Measurements from ENCODE around the gene NR3C2. TPM values are rescaled to one million over a fixed set of nuclear protein-coding genes. Genes with fewer than 3 reads are reported as not detected.

Gene NR3C2
- total RNA-seq, 5 donors from 2014 or later (not counting 1 experiment from before 2014, with no cell fraction given), result 33.5 to 60.4 (median 34.5) TPM

GRCh38 chr4:148391056-148391455 is 51.2 kb downstream of the NR3C2 start:
- peaks cover 9% of the 10 kb centered on the region for H3K36me3 Mint-ChIP-seq
- H3K4me3 Mint-ChIP-seq, result no peak overlapping the region
- H3K4me3 ChIP-seq (ENCODE audit: control insufficient read depth in 1 of 2, extremely low read depth in 1 of 2, low read length in 1 of 2), result no peak overlapping the region
- H3K4me1 Mint-ChIP-seq, result peaks cover 51 to 58% (median 52%) of the 10 kb centered on the region in 3 donors
- ChIA-PET CTCF (interaction anchor here (0.7 to 1.4 kb wide), 2 partner anchors 13 to 15 kb away, joined by 3 to 4 read pairs; no protein-coding TSS in a partner anchor), POLR2A (no interaction called here)
- H3K36me3 ChIP-seq (ENCODE audit: control insufficient read depth in 2 of 2, extremely low read depth in 1 of 2, insufficient read depth in 1 of 2, low read length in 1 of 2), result no peaks in the 10 kb centered on the region
- no peaks in the 10 kb centered on the region for H3K9me3 ChIP-seq
- no peaks in the 10 kb centered on the region for H3K9me3 Mint-ChIP-seq
- no peaks in the 10 kb centered on the region for H3K27me3 ChIP-seq (replicated peaks in 1 of 2; ENCODE audit: control insufficient read depth in 2 of 2, extremely low read depth in 1 of 2, insufficient read depth in 2 of 2, low read length in 1 of 2)
- no peaks in the 10 kb centered on the region for H3K4me1 ChIP-seq (ENCODE audit: control insufficient read depth in 1 of 2, extremely low read depth in 1 of 2, insufficient read depth in 2 of 2, low read length in 2 of 2)
- H3K27ac ChIP-seq (ENCODE audit: low read length), result no peak overlapping the region
- WGBS (ENCODE audit: insufficient coverage), result no CpG with 5 or more reads among the region's 1 CpG
- no peaks in the 10 kb centered on the region for H3K27me3 Mint-ChIP-seq
- H3K27ac Mint-ChIP-seq, result no peak overlapping the region
- DNase-seq (no peak), ATAC-seq (replicated peaks in 1 of 4) (no peak)

- no peaks in the 10 kb centered on the region for H3K27me3 ChIP-seq (replicated peaks in 1 of 2; ENCODE audit: control insufficient read depth in 2 of 2, extremely low read depth in 1 of 2, insufficient read depth in 2 of 2, low read length in 1 of 2)
- H3K27ac ChIP-seq (ENCODE audit: low read length), result no peak overlapping the region
- H3K9me3 Mint-ChIP-seq, result no peaks in the 10 kb centered on the region
- H3K27me3 Mint-ChIP-seq, result no peaks in the 10 kb centered on the region
- H3K9me3 ChIP-seq, result no peaks in the 10 kb centered on the region
- POLR2A ChIA-PET, result no interaction called here
- H3K4me1 Mint-ChIP-seq, result peaks cover 53 to 58% (median 55%) of the 10 kb centered on the region in 3 donors
- peaks cover 1% of the 10 kb centered on the region for H3K36me3 Mint-ChIP-seq
- DNase-seq (no peak), ATAC-seq (replicated peaks in 1 of 4) (no peak)
- H3K27ac Mint-ChIP-seq, result no peak overlapping the region
- 100% methylated on average over 1 of the region's 3 CpGs for WGBS (ENCODE audit: insufficient coverage)
- CTCF ChIA-PET, result interaction anchor here in 1 of 2 donors (1.4 kb wide), 1 partner anchor 14 kb away, joined by 3 read pairs; no protein-coding TSS in a partner anchor
- no peak overlapping the region for H3K4me3 ChIP-seq (ENCODE audit: control insufficient read depth in 1 of 2, extremely low read depth in 1 of 2, low read length in 1 of 2)
- no peak overlapping the region for H3K4me3 Mint-ChIP-seq
- no peaks in the 10 kb centered on the region for H3K4me1 ChIP-seq (ENCODE audit: control insufficient read depth in 1 of 2, extremely low read depth in 1 of 2, insufficient read depth in 2 of 2, low read length in 2 of 2)
- H3K36me3 ChIP-seq (ENCODE audit: control insufficient read depth in 2 of 2, extremely low read depth in 1 of 2, insufficient read depth in 1 of 2, low read length in 1 of 2), result no peaks in the 10 kb centered on the region
Measured at GRCh38 chr4:148390311-148390710, 51.9 kb downstream of the NR3C2 start.

- Histone ChIP-seq H3K36me3 (ENCODE audit: control insufficient read depth in 2 of 2, extremely low read depth in 1 of 2, insufficient read depth in 1 of 2, low read length in 1 of 2) (no peaks in the 10 kb centered on the region), H3K4me3 (ENCODE audit: control insufficient read depth in 1 of 2, extremely low read depth in 1 of 2, low read length in 1 of 2) (no peak overlapping the region), H3K27ac (ENCODE audit: low read length) (no peak overlapping the region), H3K9me3 (no peaks in the 10 kb centered on the region), H3K27me3 (replicated peaks in 1 of 2; ENCODE audit: control insufficient read depth in 2 of 2, extremely low read depth in 1 of 2, insufficient read depth in 2 of 2, low read length in 1 of 2) (no peaks in the 10 kb centered on the region), H3K4me1 (ENCODE audit: control insufficient read depth in 1 of 2, extremely low read depth in 1 of 2, insufficient read depth in 2 of 2, low read length in 2 of 2) (peaks cover 0 to 4% of the 10 kb centered on the region in 2 experiments)
- no peak for DNase-seq
- POLR2A ChIA-PET, result interaction anchor here in 1 of 2 donors (0.5 kb wide), 1 partner anchor 63 kb away, joined by 5 read pairs; no protein-coding TSS in a partner anchor
- Mint-ChIP-seq H3K27ac (peak overlapping the region; percentile 7 to 13), H3K4me1 (peaks cover 38 to 44% (median 38%) of the 10 kb centered on the region in 3 donors), H3K36me3 (peaks cover 10% of the 10 kb centered on the region), H3K4me3 (no peak overlapping the region), H3K27me3 (no peaks in the 10 kb centered on the region), H3K9me3 (no peaks in the 10 kb centered on the region)
- CTCF ChIA-PET, result no interaction called here
- no peak for ATAC-seq (replicated peaks in 1 of 4)
- no CpG with 5 or more reads among the region's 4 CpGs for WGBS (ENCODE audit: insufficient coverage)
Measured at GRCh38 chr4:148380291-148380690, 61.9 kb downstream of the NR3C2 start.

GRCh38 chr4:148376151-148376550 is 66.1 kb downstream of the NR3C2 start:
- Histone ChIP-seq H3K4me3 (ENCODE audit: control insufficient read depth in 1 of 2, extremely low read depth in 1 of 2, low read length in 1 of 2) (peak overlapping the region in 1 of 2 donors; percentile 20), H3K9me3 (no peaks in the 10 kb centered on the region), H3K36me3 (ENCODE audit: control insufficient read depth in 2 of 2, extremely low read depth in 1 of 2, insufficient read depth in 1 of 2, low read length in 1 of 2) (no peaks in the 10 kb centered on the region), H3K27ac (ENCODE audit: low read length) (peak overlapping the region; percentile 58), H3K4me1 (ENCODE audit: control insufficient read depth in 1 of 2, extremely low read depth in 1 of 2, insufficient read depth in 2 of 2, low read length in 2 of 2) (peaks cover 0 to 7% of the 10 kb centered on the region in 2 experiments), H3K27me3 (replicated peaks in 1 of 2; ENCODE audit: control insufficient read depth in 2 of 2, extremely low read depth in 1 of 2, insufficient read depth in 2 of 2, low read length in 1 of 2) (no peaks in the 10 kb centered on the region)
- H3K27ac Mint-ChIP-seq, result peak overlapping the region; percentile 87 to 89
- peaks cover 6% of the 10 kb centered on the region for H3K36me3 Mint-ChIP-seq
- DNase-seq (peak; percentile 12 to 82 (median 55)), ATAC-seq (replicated peaks in 1 of 4) (peak; percentile 78 to 96 (median 93))
- ChIA-PET CTCF (interaction anchor here (0.6 to 1.6 kb wide), 8 partner anchors 15 to 316 kb away, joined by 3 to 10 read pairs (median 3); partner anchors contain the start of gene NR3C2 (in 1 of the 2)), POLR2A (interaction anchor here (0.6 to 2.2 kb wide), 7 partner anchors 9 to 1934 kb away, joined by 3 to 10 read pairs (median 4); partner anchors contain the start of gene NR3C2 (in 1 of the 2))
- H3K27me3 Mint-ChIP-seq, result no peaks in the 10 kb centered on the region
- peaks cover 38 to 48% (median 42%) of the 10 kb centered on the region in 3 donors for H3K4me1 Mint-ChIP-seq
- H3K9me3 Mint-ChIP-seq, result no peaks in the 10 kb centered on the region
- 14% methylated on average over 1 of the region's 3 CpGs for WGBS (ENCODE audit: insufficient coverage)
- peak overlapping the region; percentile 63 to 80 (median 66) for H3K4me3 Mint-ChIP-seq

GRCh38 chr4:148375584-148375983 is 66.6 kb downstream of the NR3C2 start:
- H3K9me3 Mint-ChIP-seq, result no peaks in the 10 kb centered on the region
- H3K27me3 ChIP-seq (replicated peaks in 1 of 2; ENCODE audit: control insufficient read depth in 2 of 2, extremely low read depth in 1 of 2, insufficient read depth in 2 of 2, low read length in 1 of 2), result no peaks in the 10 kb centered on the region
- ChIA-PET POLR2A (interaction anchor here (0.7 to 2.2 kb wide), 5 partner anchors 8 to 235 kb away, joined by 3 to 7 read pairs (median 4); partner anchors contain the start of gene NR3C2 (in 1 of the 2)), CTCF (interaction anchor here in 1 of 2 donors (0.6 to 1.6 kb wide), 7 partner anchors 15 to 316 kb away, joined by 3 to 10 read pairs (median 3); partner anchors contain the start of gene NR3C2)
- peak overlapping the region in 1 of 2 donors; percentile 20 for H3K4me3 ChIP-seq (ENCODE audit: control insufficient read depth in 1 of 2, extremely low read depth in 1 of 2, low read length in 1 of 2)
- ATAC-seq (replicated peaks in 1 of 4), result peak in 1 of 4 experiments; percentile 6
- DNase-seq, result peak in 1 of 35 experiments; percentile 8
- H3K36me3 Mint-ChIP-seq, result peaks cover 6% of the 10 kb centered on the region
- peaks cover 38 to 51% (median 44%) of the 10 kb centered on the region in 3 donors for H3K4me1 Mint-ChIP-seq
- H3K36me3 ChIP-seq (ENCODE audit: control insufficient read depth in 2 of 2, extremely low read depth in 1 of 2, insufficient read depth in 1 of 2, low read length in 1 of 2), result no peaks in the 10 kb centered on the region
- peak overlapping the region; percentile 87 to 89 for H3K27ac Mint-ChIP-seq
- no peaks in the 10 kb centered on the region for H3K27me3 Mint-ChIP-seq
- peak overlapping the region; percentile 63 to 80 (median 66) for H3K4me3 Mint-ChIP-seq
- peak overlapping the region; percentile 58 for H3K27ac ChIP-seq (ENCODE audit: low read length)
- no peaks in the 10 kb centered on the region for H3K9me3 ChIP-seq
- H3K4me1 ChIP-seq (ENCODE audit: control insufficient read depth in 1 of 2, extremely low read depth in 1 of 2, insufficient read depth in 2 of 2, low read length in 2 of 2), result peaks cover 0 to 7% of the 10 kb centered on the region in 2 experiments
- no CpG with 5 or more reads among the region's 3 CpGs for WGBS (ENCODE audit: insufficient coverage)

- 71% methylated on average over 1 of the region's 1 CpG for WGBS (ENCODE audit: insufficient coverage)
- ATAC-seq (replicated peaks in 1 of 4) (no peak), DNase-seq (no peak)
- ChIA-PET POLR2A (no interaction called here), CTCF (no interaction called here)
- Histone ChIP-seq H3K36me3 (ENCODE audit: control insufficient read depth in 2 of 2, extremely low read depth in 1 of 2, insufficient read depth in 1 of 2, low read length in 1 of 2) (no peaks in the 10 kb centered on the region), H3K4me1 (ENCODE audit: control insufficient read depth in 1 of 2, extremely low read depth in 1 of 2, insufficient read depth in 2 of 2, low read length in 2 of 2) (peaks cover 0 to 7% of the 10 kb centered on the region in 2 experiments), H3K27ac (ENCODE audit: low read length) (no peak overlapping the region), H3K4me3 (ENCODE audit: control insufficient read depth in 1 of 2, extremely low read depth in 1 of 2, low read length in 1 of 2) (no peak overlapping the region), H3K27me3 (replicated peaks in 1 of 2; ENCODE audit: control insufficient read depth in 2 of 2, extremely low read depth in 1 of 2, insufficient read depth in 2 of 2, low read length in 1 of 2) (no peaks in the 10 kb centered on the region), H3K9me3 (no peaks in the 10 kb centered on the region)
- no peaks in the 10 kb centered on the region for H3K9me3 Mint-ChIP-seq
- no peaks in the 10 kb centered on the region for H3K27me3 Mint-ChIP-seq
- peaks cover 52 to 66% (median 54%) of the 10 kb centered on the region in 3 donors for H3K4me1 Mint-ChIP-seq
- H3K4me3 Mint-ChIP-seq, result no peak overlapping the region
- H3K36me3 Mint-ChIP-seq, result peaks cover 3% of the 10 kb centered on the region
- H3K27ac Mint-ChIP-seq, result peak overlapping the region in 1 of 2 donors; percentile 36
Measured at GRCh38 chr4:148373093-148373492, 69.1 kb downstream of the NR3C2 start.
